Measurements from ENCODE around the gene PRAC1. TPM values are rescaled to one million over a fixed set of nuclear protein-coding genes. Genes with fewer than 3 reads are reported as not detected.
A peak's percentile ranks its signal among the peaks of the same experiment; 100 is the strongest.

Gene PRAC1
- total and polyA plus RNA-seq, 2 donors = 7.7 to 18.0 TPM

GRCh38 chr17:48726114-48726915, 4.0 kb upstream of the PRAC1 start:
- WGBS = 27% methylated on average over 20 of the region's 20 CpGs
- H3K27ac ChIP-seq (ENCODE audit: low read depth) = no peak overlapping the region
- H3K36me3 ChIP-seq (ENCODE audit: insufficient read depth) = no peaks in the 10 kb centered on the region
- no peak overlapping the region for H3K4me3 ChIP-seq (ENCODE audit: low read depth, low read length)
- H3K4me1 ChIP-seq (ENCODE audit: insufficient read depth) = no peaks in the 10 kb centered on the region
- no peak for DNase-seq (ENCODE audit: extremely low spot score)

- WGBS = 18% methylated on average over 38 of the region's 38 CpGs
- no peaks in the 10 kb centered on the region for H3K4me1 ChIP-seq (ENCODE audit: insufficient read depth)
- DNase-seq (ENCODE audit: extremely low spot score) = no peak
- no peak overlapping the region for H3K27ac ChIP-seq (ENCODE audit: low read depth)
- H3K36me3 ChIP-seq (ENCODE audit: insufficient read depth) = no peaks in the 10 kb centered on the region
- no peak overlapping the region for H3K4me3 ChIP-seq (ENCODE audit: low read depth, low read length)
These were observed 3.2 kb upstream of the PRAC1 start for GRCh38 chr17:48725288-48726064.

- WGBS = 7% methylated on average over 16 of the region's 16 CpGs
- H3K36me3 ChIP-seq (ENCODE audit: insufficient read depth) = no peaks in the 10 kb centered on the region
- no peaks in the 10 kb centered on the region for H3K4me1 ChIP-seq (ENCODE audit: insufficient read depth)
- DNase-seq (ENCODE audit: extremely low spot score) = no peak
- no peak overlapping the region for H3K4me3 ChIP-seq (ENCODE audit: low read depth, low read length)
- H3K27ac ChIP-seq (ENCODE audit: low read depth) = no peak overlapping the region
These were observed 2.6 kb upstream of the PRAC1 start for GRCh38 chr17:48725004-48725287.

GRCh38 chr17:48724251-48725003, 2.1 kb upstream of the PRAC1 start:
- no peak overlapping the region for H3K27ac ChIP-seq (ENCODE audit: low read depth)
- no peaks in the 10 kb centered on the region for H3K36me3 ChIP-seq (ENCODE audit: insufficient read depth)
- 12% methylated on average over 32 of the region's 32 CpGs for WGBS
- no peaks in the 10 kb centered on the region for H3K4me1 ChIP-seq (ENCODE audit: insufficient read depth)
- DNase-seq (ENCODE audit: extremely low spot score) = no peak
- H3K4me3 ChIP-seq (ENCODE audit: low read depth, low read length) = no peak overlapping the region

GRCh38 chr17:48723423-48724250, 1.3 kb upstream of the PRAC1 start:
- H3K27ac ChIP-seq (ENCODE audit: low read depth) = no peak overlapping the region
- peak overlapping the region; percentile 19 for H3K4me3 ChIP-seq (ENCODE audit: low read depth, low read length)
- no peak for DNase-seq (ENCODE audit: extremely low spot score)
- H3K36me3 ChIP-seq (ENCODE audit: insufficient read depth) = no peaks in the 10 kb centered on the region
- H3K4me1 ChIP-seq (ENCODE audit: insufficient read depth) = no peaks in the 10 kb centered on the region
- 16% methylated on average over 42 of the region's 42 CpGs for WGBS

GRCh38 chr17:48722915-48723422, 651 bp upstream of the PRAC1 start, which contains the start of gene PRAC2:
TSS of gene PRAC2 (plus strand) at chr17:48723185. CDS start at chr17:48724411, 1,226 bp downstream.
- Histone ChIP-seq H3K36me3 (ENCODE audit: insufficient read depth) (no peaks in the 10 kb centered on the region), H3K4me1 (ENCODE audit: insufficient read depth) (no peaks in the 10 kb centered on the region), H3K27ac (ENCODE audit: low read depth) (no peak within 1 kb of the TSS), H3K4me3 (ENCODE audit: low read depth, low read length) (peak within 1 kb of the TSS; percentile 19)
- 3% methylated on average over 21 of the region's 21 CpGs for WGBS
- no peak for DNase-seq (ENCODE audit: extremely low spot score)

- H3K36me3 ChIP-seq (ENCODE audit: insufficient read depth) = no peaks in the 10 kb centered on the region
- no peak overlapping the region for H3K4me3 ChIP-seq (ENCODE audit: low read depth, low read length)
- WGBS = 91% methylated on average over 1 of the region's 1 CpG
- DNase-seq (ENCODE audit: extremely low spot score) = no peak
- no peak overlapping the region for H3K27ac ChIP-seq (ENCODE audit: low read depth)
- H3K4me1 ChIP-seq (ENCODE audit: insufficient read depth) = no peaks in the 10 kb centered on the region
These were observed 1.3 kb downstream of the PRAC1 start for GRCh38 chr17:48721009-48721402.

- 33% methylated on average over 11 of the region's 11 CpGs for WGBS
- H3K36me3 ChIP-seq (ENCODE audit: insufficient read depth) = no peaks in the 10 kb centered on the region
- H3K27ac ChIP-seq (ENCODE audit: low read depth) = no peak overlapping the region
- no peak for DNase-seq (ENCODE audit: extremely low spot score)
- H3K4me1 ChIP-seq (ENCODE audit: insufficient read depth) = no peaks in the 10 kb centered on the region
- no peak overlapping the region for H3K4me3 ChIP-seq (ENCODE audit: low read depth, low read length)
These were observed 1.9 kb downstream of the PRAC1 start for GRCh38 chr17:48720266-48721008.

GRCh38 chr17:48719642-48720265, 2.6 kb downstream of the PRAC1 start:
- H3K27ac ChIP-seq (ENCODE audit: low read depth) = no peak overlapping the region
- WGBS = 10% methylated on average over 37 of the region's 37 CpGs
- H3K36me3 ChIP-seq (ENCODE audit: insufficient read depth) = no peaks in the 10 kb centered on the region
- no peak for DNase-seq (ENCODE audit: extremely low spot score)
- no peaks in the 10 kb centered on the region for H3K4me1 ChIP-seq (ENCODE audit: insufficient read depth)
- peak overlapping the region; percentile 12 for H3K4me3 ChIP-seq (ENCODE audit: low read depth, low read length)

- Histone ChIP-seq H3K27ac (ENCODE audit: low read depth) (peak overlapping the region; percentile 35), H3K4me1 (ENCODE audit: insufficient read depth) (no peaks in the 10 kb centered on the region), H3K36me3 (ENCODE audit: insufficient read depth) (no peaks in the 10 kb centered on the region), H3K4me3 (ENCODE audit: low read depth, low read length) (peak overlapping the region; percentile 12)
- WGBS = 4% methylated on average over 80 of the region's 80 CpGs
- no peak for DNase-seq (ENCODE audit: extremely low spot score)
These were observed 3.3 kb downstream of the PRAC1 start for GRCh38 chr17:48718761-48719641.

GRCh38 chr17:48718227-48718760, 4.0 kb downstream of the PRAC1 start:
- no peak overlapping the region for H3K27ac ChIP-seq (ENCODE audit: low read depth)
- no peak for DNase-seq (ENCODE audit: extremely low spot score)
- no peaks in the 10 kb centered on the region for H3K4me1 ChIP-seq (ENCODE audit: insufficient read depth)
- 13% methylated on average over 24 of the region's 24 CpGs for WGBS
- H3K36me3 ChIP-seq (ENCODE audit: insufficient read depth) = no peaks in the 10 kb centered on the region
- peak overlapping the region; percentile 9 for H3K4me3 ChIP-seq (ENCODE audit: low read depth, low read length)

Data from urinary bladder (tissue), 4 donors.